GM18526 (cell line): ENCODE data around the gene PURA.
A peak's percentile ranks its signal among the peaks of the same experiment; 100 is the strongest.

ENCODE experiments used
- POLR2A ChIP-seq: IDR thresholded peaks from 3 replicates; pipeline ENCODE4 v1.6.1; 2011; ENCODE audit not compliant: insufficient read length; ENCODE audit errors: extremely low read depth

PURA gene

GRCh38 chr5:140147460-140147859 is 33.6 kb downstream of the PURA start:
- TF ChIP-seq POLR2A = no peak

GRCh38 chr5:140148508-140148907 is 34.6 kb downstream of the PURA start:
- TF ChIP-seq POLR2A = no peak

- TF ChIP-seq POLR2A = no peak
These were observed 36.3 kb downstream of the PURA start for GRCh38 chr5:140150201-140150600.

- no peak for TF ChIP-seq POLR2A
These were observed 37.5 kb downstream of the PURA start for GRCh38 chr5:140151144-140152021.

GRCh38 chr5:140152022-140152999 is 38.4 kb downstream of the PURA start:
- no peak for TF ChIP-seq POLR2A

GRCh38 chr5:140153255-140153654 is 39.3 kb downstream of the PURA start:
- TF ChIP-seq POLR2A = no peak

GRCh38 chr5:140153905-140154304 is 40.0 kb downstream of the PURA start:
- TF ChIP-seq POLR2A = no peak

GRCh38 chr5:140157032-140157781 is 43.3 kb downstream of the PURA start:
- TF ChIP-seq POLR2A = peak; percentile 17

- no peak for TF ChIP-seq POLR2A
These were observed 45.4 kb downstream of the PURA start for GRCh38 chr5:140159014-140159927.

- no peak for TF ChIP-seq POLR2A
These were observed 48.4 kb downstream of the PURA start for GRCh38 chr5:140162275-140162674.

GRCh38 chr5:140162781-140163180 is 48.9 kb downstream of the PURA start:
- no peak for TF ChIP-seq POLR2A

GRCh38 chr5:140165101-140165922 is 51.4 kb downstream of the PURA start:
- no peak for TF ChIP-seq POLR2A

- no peak for TF ChIP-seq POLR2A
These were observed 52.0 kb downstream of the PURA start for GRCh38 chr5:140165923-140166270.
